CD4-positive, alpha-beta T cell treated with Interleukin-4 for 1 hour (primary cell): ENCODE data around the gene NTN3.
A peak's percentile ranks its signal among the peaks of the same experiment; 100 is the strongest.

Experiments used
- DNase-seq, 2 donors: peaks; one replicate each; pipeline ENCODE4 v3.0.0-alpha.2; 2020 to 2022

Gene NTN3

GRCh38 chr16:2515180-2515851 lies 44.2 kb downstream of the NTN3 start:
- DNase-seq = no peak

DNA sequence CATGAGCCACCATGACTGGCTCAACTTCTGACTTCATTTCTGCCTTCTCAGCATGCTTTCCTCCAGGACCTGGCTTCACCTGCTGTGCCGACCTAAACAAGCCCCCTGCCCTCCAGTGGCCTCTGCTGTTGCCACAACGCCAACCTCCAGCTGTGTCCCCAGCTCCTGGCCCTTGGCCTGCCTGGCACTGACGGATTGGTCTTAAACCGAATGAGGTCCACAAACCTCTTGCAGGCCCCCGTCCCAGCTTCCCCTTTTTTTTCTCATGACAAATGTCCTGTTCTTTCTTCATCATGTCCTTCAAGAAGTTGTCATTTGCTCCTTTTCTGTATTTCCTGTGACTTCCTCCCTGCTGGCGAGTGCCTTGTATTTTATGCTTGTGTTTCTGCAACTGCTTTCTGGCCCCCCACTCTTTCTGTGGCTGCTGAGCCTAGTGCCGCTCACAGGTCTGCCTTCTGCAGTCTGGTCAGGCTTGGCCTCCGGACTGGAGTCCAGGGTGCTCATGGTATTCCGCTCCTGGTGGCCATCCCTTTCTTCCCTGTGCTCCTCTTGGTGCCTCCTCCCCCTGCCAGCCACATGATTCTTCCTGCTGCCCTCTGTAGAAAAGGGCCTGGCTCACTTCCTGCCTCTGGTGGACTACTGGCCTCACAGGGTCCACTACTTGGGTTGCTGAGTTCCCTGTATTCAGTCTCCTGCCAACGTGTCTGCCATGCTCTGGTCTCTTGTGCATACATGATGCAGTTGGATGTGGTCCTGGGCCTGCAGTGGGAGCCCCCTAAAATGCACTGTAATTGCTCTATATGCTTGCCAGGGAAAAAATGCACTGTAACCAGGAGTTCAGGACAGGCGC lies 45.5 kb downstream of the NTN3 start:
- peak in 1 of 2 donors; percentile 51 for DNase-seq

DNA sequence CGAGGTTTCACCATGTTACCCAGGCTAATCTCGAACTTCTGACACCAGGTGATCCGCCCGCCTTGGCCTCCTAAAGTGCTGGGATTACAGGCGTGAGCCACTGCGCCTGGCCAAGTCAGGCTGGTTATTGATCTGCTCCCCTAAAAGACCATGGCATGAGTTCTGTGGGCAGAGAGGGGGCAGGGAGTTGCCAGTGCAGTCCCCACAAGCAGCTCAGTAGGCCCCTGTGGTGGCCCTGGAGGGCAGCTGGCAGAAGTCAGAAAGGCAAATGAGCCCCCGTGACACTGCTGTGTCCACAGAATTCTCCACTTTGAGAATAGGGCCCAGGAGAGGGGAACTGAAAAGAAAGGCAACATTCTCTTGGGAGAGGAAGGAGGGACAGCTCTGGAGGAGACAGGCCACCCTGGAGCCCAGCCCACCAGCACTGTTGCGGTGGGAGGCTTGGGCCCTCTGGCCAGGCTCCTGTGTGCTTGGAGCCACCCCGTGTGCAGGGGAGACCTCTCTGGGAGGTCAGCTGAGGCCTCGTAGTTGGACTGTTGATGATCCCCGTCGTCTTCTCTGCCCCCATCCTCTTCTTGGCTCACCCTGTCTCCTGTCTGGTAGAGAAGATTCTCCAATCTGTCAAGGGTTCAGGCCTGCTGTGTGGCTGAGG lies 47.0 kb downstream of the NTN3 start:
- no peak for DNase-seq

DNA sequence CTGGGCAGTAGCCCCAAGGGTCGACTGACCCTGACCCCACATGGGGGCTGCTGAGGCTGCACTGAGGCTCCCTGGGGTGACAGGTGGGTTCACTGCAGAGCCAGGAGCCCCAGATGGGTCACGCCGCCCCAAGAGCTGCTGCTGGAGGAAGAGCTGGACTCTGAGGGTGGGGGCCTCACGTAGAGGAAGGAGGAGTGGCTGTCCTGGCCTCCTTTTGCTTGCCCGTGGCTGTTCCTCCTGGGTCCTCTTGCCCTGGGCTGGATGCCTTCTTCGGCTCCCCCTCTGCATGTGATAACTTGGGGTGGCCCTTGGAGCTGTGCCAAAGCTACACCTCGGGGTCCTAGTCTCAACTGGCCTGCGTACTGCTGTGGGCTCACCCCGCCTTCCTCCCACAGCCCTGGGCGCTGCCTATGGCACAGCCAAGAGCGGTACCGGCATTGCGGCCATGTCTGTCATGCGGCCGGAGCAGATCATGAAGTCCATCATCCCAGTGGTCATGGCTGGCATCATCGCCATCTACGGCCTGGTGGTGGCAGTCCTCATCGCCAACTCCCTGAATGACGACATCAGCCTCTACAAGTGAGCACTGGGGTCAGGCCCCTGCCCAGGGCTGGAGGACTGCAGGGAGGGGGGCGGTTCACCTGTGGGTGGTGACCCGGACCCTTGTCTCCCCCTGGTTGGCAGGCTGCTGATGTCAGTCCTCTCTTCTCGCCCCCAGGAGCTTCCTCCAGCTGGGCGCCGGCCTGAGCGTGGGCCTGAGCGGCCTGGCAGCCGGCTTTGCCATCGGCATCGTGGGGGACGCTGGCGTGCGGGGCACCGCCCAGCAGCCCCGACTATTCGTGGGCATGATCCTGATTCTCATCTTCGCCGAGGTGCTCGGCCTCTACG lies 48.0 kb downstream of the NTN3 start:
- DNase-seq = no peak

- no peak for DNase-seq
These were observed 48.6 kb downstream of the NTN3 start for GRCh38 chr16:2519711-2520080.

DNA sequence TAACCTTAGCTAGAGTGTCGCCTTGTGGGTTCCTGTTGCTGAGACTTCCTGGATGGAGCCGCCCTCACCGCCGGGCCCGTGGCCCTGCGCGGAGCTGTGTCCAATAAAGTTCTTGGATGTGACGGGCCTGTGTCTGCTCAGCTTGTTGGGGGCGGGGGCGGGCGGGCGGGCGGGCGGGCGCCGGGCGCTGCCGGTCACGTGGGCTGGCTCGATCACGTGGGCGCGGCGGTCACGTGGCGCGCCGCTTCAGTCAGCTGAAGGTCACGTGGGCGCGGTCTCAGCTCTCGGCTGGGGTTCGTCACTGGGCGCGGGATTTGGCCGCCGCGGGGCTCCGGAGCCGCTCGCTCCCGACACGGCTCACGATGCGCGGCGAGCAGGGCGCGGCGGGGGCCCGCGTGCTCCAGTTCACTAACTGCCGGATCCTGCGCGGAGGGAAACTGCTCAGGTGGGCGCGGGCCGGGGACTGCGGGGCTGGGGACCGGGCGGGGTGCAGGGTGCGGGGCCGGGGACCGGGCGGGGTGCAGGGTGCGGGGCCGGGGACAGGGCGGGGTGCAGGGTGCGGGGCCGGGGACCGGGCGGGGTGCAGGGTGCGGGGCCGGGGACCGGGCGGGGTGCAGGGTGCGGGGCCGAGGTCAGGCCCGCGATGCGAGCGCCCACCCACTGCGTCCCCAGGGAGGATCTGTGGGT lies 49.1 kb downstream of the NTN3 start, which contains the start of gene AMDHD2:
TSS of gene AMDHD2 (plus strand) at position 275 of the 687 bp plus-strand sequence. CDS start at position 363, 88 bp downstream.
- peak; percentile 91 for DNase-seq

GRCh38 chr16:2520784-2521531 lies 49.9 kb downstream of the NTN3 start:
- peak; percentile 85 for DNase-seq
